ENCODE data around the gene NHS.
"Not testable (repeated sequence)": the region's sequence is repeated elsewhere in the genome, so short reads cannot be mapped to it uniquely, and the experiment has no call there.

Gene NHS

DNA sequence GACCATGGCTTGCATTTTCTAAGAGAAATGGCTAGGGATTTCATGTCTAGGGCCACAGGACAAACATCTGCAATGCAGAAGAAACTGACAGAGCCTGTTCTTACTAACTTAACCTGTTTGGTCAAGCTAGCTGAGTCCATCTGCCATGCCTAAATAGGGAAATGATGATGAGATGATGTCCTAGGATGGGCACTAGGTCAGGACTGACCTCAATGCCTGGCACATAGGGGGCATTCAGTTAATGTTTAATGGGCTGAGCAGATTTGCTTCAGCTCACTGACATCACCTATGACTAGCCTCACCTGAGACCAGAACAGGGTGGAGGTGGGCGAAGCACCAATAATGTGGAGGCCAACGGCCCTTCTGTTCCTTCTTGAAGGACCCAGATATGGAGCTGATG is 188.1 kb downstream of the NHS start:
- no peak overlapping the region for H3K27ac ChIP-seq
- TF ChIP-seq, protein P1, sequence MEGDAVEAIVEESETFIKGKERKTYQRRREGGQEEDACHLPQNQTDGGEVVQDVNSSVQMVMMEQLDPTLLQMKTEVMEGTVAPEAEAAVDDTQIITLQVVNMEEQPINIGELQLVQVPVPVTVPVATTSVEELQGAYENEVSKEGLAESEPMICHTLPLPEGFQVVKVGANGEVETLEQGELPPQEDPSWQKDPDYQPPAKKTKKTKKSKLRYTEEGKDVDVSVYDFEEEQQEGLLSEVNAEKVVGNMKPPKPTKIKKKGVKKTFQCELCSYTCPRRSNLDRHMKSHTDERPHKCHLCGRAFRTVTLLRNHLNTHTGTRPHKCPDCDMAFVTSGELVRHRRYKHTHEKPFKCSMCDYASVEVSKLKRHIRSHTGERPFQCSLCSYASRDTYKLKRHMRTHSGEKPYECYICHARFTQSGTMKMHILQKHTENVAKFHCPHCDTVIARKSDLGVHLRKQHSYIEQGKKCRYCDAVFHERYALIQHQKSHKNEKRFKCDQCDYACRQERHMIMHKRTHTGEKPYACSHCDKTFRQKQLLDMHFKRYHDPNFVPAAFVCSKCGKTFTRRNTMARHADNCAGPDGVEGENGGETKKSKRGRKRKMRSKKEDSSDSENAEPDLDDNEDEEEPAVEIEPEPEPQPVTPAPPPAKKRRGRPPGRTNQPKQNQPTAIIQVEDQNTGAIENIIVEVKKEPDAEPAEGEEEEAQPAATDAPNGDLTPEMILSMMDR (IDR thresholded peaks at IDR 0.05) = no peak
- no peak for TF ChIP-seq ZFX (IDR thresholded peaks at IDR 0.05; ENCODE audit: borderline replicate concordance)

DNA sequence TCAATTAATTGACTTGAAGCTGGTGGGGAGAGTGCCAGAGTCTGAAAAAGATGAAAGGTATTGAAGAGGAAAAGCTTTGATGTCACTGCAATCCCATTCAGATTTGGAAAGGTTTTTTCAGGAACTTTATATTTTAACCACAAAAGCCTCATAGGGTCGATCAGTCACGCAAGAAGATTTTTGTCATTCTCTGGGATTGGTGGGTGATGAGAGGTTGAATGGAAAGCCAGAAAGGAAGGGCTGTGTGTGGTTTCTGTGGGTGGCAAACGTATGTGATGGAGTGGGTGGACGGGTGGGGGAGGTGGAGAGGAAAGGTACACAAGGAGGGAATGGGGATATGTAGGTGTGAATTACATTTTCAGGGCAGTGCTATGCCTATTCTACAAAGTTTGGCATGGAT is 188.5 kb downstream of the NHS start:
- no peak overlapping the region for H3K27ac ChIP-seq
- TF ChIP-seq, protein P1 (IDR thresholded peaks at IDR 0.05) = no peak
- no peak for TF ChIP-seq ZFX (IDR thresholded peaks at IDR 0.05; ENCODE audit: borderline replicate concordance)

DNA sequence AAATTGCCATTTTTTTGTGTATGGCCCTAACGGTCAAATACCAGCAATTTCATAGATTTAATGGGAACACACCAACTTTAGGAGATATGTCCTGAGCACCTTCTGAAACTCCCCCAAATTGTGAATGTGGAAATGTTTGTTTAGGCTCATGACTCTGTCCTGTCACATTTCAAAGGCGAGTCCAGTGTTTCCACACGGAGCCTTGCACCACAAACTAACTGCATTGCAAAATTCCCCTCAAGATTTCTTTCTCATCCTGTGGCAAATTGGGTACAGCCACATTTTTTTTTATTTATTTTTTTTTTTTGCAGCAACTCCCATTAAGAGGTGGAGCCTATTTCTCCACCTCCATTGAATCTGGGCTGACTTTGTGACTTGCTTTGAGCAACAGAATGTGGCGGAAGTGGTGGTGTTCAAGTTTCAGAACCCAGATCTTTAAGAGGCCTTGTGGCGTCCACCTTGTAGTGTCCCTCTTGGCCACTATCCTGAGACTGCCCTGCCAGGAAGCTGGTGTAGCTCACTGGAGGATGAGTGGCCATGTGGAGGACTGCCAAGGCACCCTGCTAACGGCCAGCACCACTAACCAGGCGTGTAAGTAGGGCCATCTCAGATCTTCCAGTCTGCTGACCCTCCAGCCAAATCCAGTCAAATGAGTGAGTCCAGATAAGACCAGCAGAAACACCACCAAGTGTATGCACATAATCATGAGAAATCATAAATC is 189.8 kb downstream of the NHS start:
- TF ChIP-seq, protein P1 (IDR thresholded peaks at IDR 0.05) = no peak
- no peak for TF ChIP-seq ZFX (IDR thresholded peaks at IDR 0.05; ENCODE audit: borderline replicate concordance)
- no peak overlapping the region for H3K27ac ChIP-seq

DNA sequence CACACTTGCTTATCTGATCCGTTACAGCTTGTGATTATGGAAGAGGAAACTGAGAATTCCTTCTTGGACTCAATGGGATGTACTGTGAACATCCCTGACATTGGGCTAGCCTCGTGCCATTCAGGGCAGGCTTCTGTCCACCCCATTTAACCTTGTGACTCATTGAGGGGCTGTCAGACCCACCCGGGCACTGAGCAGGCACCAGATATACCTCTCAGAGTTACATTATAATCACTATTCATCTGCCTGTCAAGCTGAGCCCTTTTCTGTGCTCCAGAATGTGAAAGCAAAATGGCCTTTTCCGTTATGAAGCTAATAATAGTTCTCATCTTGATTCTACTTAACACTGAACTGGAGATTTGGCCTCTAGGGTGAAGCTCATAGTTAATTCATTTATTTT is 191.7 kb downstream of the NHS start:
- H3K27ac ChIP-seq = no peak overlapping the region
- TF ChIP-seq, protein P1 (IDR thresholded peaks at IDR 0.05) = no peak
- no peak for TF ChIP-seq ZFX (IDR thresholded peaks at IDR 0.05; ENCODE audit: borderline replicate concordance)

DNA sequence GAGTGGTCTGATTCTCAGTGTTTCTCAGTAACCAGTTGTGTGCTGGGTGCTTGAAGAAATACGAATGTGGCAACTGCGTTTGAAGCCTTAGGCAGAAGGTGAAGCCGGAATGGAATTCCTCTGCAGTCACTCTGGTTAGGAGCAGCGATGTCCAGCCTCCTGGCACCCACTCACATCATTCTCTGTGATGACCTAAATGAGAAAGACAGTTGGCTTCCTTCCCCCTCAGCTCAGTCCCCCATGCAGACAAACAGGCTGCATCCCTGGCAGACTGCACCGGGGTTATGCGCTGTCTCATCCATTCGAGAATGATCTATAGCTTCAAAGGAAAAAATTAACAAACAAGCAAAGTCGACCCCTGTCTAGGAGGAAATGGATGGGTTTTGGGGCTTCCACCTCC is 192.2 kb downstream of the NHS start:
- no peak overlapping the region for H3K27ac ChIP-seq
- no peak for TF ChIP-seq ZFX (IDR thresholded peaks at IDR 0.05; ENCODE audit: borderline replicate concordance)
- TF ChIP-seq, protein P1 (IDR thresholded peaks at IDR 0.05) = no peak

DNA sequence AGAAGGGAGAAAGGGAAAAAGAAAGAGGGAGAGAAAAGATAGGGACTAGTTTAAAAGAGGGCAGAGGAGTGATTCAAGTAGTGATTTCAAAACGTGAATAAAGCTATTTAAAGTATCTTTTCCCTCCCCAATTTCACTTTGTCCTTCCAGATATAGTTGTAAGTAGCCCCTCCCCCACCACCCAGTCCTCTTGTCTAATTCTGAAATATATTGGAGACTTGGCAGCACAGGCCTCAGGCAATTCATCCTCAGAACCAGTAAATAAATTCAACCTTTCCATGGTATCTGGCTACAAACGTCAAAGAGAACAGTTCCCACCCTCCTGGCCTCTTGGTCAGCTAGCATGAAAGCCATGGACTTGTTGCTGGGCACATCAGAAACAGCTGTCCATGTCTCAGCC is 192.8 kb downstream of the NHS start:
- H3K27ac ChIP-seq = no peak overlapping the region
- no peak for TF ChIP-seq ZFX (IDR thresholded peaks at IDR 0.05; ENCODE audit: borderline replicate concordance)
- TF ChIP-seq, protein P1 (IDR thresholded peaks at IDR 0.05) = no peak

DNA sequence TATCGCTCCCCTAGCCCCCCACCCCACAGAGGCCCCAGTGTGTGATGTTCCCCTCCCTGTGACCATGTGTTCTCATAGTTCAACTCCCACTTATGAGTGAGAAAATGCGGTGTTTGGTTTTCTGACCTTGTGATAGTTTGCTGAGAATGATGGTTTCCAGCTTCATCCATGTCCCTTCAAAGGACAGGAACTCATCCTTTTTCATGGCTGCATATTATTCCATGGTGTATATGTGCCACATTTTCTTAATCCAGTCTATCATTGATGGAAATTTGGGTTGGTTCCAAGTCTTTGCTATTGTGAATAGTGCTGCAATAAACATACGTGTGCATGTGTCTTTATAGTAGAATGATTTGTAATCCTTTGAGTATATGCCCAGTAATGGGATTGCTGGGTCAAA is 193.8 kb downstream of the NHS start:
- H3K27ac ChIP-seq = not testable (repeated sequence)

DNA sequence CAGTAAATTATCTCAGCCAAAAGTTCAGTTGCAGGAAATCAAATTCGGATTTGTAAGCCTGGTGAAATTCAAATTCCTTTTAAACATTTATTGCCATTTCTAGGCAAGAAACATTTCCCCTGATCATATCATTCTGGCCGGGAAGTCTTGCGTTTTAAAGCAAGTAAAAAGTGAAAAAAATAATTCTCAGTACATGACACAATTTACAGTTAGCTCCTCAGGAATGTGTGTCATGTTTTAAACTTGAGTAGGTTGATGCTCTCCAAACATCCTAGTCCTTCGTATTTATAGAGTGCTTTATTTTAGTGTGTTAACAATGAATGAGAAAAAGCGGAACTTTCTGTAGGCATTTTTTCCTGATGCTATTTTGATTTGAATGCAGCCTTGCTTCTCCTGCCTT is 204.0 kb downstream of the NHS start:
- TF ChIP-seq ZFX (IDR thresholded peaks at IDR 0.05; ENCODE audit: borderline replicate concordance) = no peak
- TF ChIP-seq, protein P1 (IDR thresholded peaks at IDR 0.05) = no peak
- H3K27ac ChIP-seq = no peak overlapping the region
